AG09309 (cell line): Measurements from ENCODE around the gene EIF4H.

ENCODE experiments used
- DNase-seq: peaks from one replicate; pipeline ENCODE4 v3.0.0-alpha.2; 2010; ENCODE audit warnings: low read depth
- H3K4me3 ChIP-seq: 2 replicates; pipeline ENCODE4 v1.5.1; 2011; ENCODE audit warnings: mild to moderate bottlenecking, low read depth, low read length, moderate library complexity; ENCODE audit not compliant: control insufficient read depth
- TF ChIP-seq, protein P1 (sequence below): IDR thresholded peaks from 2 replicates; pipeline ENCODE4 v1.5.1; 2011; ENCODE audit warnings: mild to moderate bottlenecking, low read depth, low read length, inconsistent platforms; ENCODE audit not compliant: insufficient read depth, control insufficient read depth; ENCODE audit errors: missing control alignments

The EIF4H gene

DNA sequence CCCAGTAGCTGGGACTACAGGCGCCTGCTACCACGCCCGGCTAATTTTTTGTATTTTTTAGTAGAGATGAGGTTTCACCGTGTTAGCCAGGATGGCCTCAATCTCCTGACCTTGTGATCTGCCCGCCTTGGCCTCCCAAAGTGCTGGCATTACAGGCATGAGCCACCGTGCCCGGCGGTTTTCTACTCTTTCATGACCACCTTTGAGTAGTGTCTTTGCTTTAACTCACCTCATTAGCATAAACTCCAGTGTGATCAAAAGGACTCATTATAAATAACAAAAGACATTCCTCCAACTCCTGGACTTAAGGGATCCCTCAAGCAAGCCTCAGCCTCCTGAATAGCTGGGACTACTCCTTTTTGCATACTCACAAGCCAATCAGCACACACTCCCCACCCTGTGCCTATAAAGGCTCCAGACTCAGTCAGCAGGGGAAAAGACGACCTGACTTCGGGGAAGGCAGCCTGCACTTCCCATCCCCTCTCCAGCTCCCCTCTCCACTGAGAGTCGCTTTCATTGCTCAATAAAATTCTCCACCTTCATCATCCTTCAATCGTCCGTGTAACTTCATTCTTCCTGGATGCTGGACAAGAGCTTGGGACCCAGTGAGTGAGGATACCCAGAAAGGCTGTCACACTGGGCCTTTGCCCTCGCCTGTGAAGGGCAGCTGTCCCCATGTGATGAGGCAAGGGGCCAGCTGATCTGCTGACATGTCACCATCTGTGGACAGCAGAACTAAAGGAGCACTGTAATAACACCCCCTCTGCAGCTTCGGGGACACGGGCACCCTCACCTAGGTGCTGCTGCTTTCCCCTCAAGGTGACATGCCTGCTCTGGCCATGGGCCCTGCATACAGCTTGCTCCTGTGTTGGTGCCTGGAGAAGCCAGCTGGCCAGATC lies 35.0 kb upstream of the EIF4H start:
- H3K4me3 ChIP-seq, result no peak overlapping the region

DNA sequence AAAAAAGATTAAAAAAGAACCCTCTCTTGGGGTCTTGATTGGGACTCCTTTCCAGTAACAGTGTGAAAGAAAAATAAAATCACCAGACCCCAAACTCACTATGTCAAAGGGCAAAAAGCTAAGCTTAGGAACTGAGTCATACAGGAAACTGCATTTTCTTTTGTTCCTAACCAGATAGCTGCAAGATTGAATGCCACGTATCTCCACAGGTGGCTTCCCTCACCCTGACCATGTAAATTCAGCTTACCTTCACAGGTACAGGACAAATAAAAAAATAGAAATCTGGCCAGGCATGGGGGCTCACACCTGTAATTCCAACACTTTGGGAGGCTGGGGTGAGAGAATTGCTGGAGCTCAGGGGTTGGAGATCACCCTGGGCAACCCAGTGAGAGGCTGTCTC lies 32.5 kb upstream of the EIF4H start:
- TF ChIP-seq, protein P1, sequence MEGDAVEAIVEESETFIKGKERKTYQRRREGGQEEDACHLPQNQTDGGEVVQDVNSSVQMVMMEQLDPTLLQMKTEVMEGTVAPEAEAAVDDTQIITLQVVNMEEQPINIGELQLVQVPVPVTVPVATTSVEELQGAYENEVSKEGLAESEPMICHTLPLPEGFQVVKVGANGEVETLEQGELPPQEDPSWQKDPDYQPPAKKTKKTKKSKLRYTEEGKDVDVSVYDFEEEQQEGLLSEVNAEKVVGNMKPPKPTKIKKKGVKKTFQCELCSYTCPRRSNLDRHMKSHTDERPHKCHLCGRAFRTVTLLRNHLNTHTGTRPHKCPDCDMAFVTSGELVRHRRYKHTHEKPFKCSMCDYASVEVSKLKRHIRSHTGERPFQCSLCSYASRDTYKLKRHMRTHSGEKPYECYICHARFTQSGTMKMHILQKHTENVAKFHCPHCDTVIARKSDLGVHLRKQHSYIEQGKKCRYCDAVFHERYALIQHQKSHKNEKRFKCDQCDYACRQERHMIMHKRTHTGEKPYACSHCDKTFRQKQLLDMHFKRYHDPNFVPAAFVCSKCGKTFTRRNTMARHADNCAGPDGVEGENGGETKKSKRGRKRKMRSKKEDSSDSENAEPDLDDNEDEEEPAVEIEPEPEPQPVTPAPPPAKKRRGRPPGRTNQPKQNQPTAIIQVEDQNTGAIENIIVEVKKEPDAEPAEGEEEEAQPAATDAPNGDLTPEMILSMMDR, result no peak
- DNase-seq, result no peak
- H3K4me3 ChIP-seq, result no peak overlapping the region

More for the DNA sequence above, 35.0 kb upstream of the EIF4H start:
- TF ChIP-seq, protein P1, result no peak
- DNase-seq, result no peak

DNA sequence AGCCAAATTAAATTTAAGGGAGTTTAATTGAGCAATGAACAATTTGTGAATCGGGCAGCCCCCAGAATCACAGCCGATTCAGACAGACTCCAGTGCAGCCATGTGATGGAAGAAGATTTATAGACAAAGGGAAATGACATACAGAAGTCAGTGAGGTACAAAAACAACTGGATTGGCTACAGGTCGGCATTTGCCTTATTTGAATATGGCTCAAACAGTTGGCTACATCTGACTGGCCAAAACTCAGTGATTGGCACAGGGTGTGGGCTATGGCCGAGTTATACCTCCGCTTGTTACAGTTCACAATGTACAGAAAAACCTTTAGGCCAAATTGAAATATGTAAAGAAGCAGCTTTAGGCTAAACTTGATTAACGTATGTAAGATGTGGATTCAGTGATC lies 30.8 kb upstream of the EIF4H start:
- DNase-seq, result no peak
- TF ChIP-seq, protein P1, result no peak
- H3K4me3 ChIP-seq, result no peak overlapping the region

DNA sequence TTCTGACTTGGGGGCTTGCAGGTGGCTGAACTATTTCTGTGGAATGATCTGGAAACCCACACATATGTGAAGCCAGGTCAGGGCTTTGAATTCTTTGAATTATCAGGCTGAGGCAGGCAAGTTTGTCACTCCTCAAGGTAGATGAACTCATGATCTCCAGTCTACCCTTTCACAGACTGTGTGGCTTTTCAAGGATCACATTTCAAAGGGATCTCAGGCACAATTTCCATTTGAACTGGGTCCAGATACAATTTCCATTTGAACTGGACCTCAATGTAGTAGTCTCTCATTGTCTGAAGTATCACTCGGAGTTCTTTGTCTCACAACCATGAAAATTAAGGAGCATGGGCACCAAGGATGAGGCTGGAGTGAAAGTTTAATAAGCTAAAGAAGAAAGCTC lies 25.7 kb upstream of the EIF4H start:
- TF ChIP-seq, protein P1, result no peak
- no peak overlapping the region for H3K4me3 ChIP-seq
- DNase-seq, result no peak

DNA sequence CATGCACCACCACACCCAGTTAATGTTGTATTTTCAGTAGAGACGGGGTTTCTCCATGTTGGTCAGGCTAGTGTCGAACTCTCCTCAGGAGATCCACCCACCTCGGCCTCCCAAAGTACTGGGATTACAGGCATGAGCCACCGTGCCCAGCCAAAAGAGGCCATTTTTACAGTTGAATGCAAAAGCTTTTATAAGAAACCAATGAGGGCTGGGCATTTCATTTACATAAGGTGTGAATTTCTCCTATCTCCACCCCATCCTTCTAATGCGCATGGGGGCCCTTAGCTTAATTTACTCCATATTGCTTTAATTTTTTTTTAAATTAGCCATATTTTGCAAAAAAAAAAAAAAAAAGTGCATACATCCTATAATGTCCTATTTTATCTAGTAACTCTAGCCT lies 25.1 kb upstream of the EIF4H start:
- no peak overlapping the region for H3K4me3 ChIP-seq
- TF ChIP-seq, protein P1, result no peak
- no peak for DNase-seq

DNA sequence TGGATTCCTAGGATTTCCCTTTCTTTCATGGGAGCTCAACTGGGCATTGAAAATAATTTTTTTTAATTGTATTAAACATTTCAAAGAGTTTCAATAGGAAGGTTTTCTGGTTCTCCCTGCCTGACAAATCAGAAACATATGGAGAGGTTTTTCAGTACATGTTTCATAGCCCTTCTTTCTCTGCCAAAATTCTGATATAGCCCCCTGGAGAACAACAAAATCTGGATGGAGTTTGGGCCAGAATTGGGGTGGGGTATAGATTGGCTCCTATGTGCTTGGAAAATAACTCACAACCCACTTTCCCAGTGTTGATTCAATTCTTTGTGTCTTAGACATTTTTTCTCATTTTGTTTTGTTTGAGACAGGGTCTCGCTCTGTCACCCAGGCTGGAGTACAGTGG lies 24.6 kb upstream of the EIF4H start:
- H3K4me3 ChIP-seq, result no peak overlapping the region
- TF ChIP-seq, protein P1, result no peak
- no peak for DNase-seq

DNA sequence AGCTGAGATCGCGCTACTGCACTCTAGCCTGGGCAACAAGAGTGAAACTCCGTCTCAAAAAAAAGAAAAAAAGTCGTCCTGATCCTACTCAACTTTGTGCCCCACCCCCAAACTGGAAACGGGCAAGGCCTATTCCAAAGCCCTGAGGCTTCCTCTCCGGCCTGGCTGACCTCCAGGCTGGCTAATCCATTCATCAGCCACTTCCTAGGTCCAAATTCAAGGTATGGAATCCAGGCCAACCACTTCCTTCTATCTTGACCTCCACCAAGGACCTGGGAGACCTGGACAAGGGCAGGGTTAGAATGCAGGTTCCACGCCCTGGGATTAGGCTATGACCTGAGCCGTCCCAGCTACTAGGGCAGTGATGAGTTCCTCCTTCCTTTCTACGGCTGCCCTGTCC lies 20.4 kb upstream of the EIF4H start:
- no peak for DNase-seq

More for the DNA sequence above, 20.4 kb upstream of the EIF4H start:
- H3K4me3 ChIP-seq, result no peak overlapping the region
- TF ChIP-seq, protein P1, result no peak
